ENCODE measurements around the gene PLA2G2C.

The PLA2G2C gene

GRCh38 chr1:20148571-20149500, 37.5 kb downstream of the PLA2G2C start:
- TF ChIP-seq, protein P1, sequence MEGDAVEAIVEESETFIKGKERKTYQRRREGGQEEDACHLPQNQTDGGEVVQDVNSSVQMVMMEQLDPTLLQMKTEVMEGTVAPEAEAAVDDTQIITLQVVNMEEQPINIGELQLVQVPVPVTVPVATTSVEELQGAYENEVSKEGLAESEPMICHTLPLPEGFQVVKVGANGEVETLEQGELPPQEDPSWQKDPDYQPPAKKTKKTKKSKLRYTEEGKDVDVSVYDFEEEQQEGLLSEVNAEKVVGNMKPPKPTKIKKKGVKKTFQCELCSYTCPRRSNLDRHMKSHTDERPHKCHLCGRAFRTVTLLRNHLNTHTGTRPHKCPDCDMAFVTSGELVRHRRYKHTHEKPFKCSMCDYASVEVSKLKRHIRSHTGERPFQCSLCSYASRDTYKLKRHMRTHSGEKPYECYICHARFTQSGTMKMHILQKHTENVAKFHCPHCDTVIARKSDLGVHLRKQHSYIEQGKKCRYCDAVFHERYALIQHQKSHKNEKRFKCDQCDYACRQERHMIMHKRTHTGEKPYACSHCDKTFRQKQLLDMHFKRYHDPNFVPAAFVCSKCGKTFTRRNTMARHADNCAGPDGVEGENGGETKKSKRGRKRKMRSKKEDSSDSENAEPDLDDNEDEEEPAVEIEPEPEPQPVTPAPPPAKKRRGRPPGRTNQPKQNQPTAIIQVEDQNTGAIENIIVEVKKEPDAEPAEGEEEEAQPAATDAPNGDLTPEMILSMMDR (IDR thresholded peaks at IDR 0.05): no peak
- TF ChIP-seq ZFX (IDR thresholded peaks at IDR 0.05; ENCODE audit: borderline replicate concordance): no peak
- no peak overlapping the region for H3K27ac ChIP-seq

DNA sequence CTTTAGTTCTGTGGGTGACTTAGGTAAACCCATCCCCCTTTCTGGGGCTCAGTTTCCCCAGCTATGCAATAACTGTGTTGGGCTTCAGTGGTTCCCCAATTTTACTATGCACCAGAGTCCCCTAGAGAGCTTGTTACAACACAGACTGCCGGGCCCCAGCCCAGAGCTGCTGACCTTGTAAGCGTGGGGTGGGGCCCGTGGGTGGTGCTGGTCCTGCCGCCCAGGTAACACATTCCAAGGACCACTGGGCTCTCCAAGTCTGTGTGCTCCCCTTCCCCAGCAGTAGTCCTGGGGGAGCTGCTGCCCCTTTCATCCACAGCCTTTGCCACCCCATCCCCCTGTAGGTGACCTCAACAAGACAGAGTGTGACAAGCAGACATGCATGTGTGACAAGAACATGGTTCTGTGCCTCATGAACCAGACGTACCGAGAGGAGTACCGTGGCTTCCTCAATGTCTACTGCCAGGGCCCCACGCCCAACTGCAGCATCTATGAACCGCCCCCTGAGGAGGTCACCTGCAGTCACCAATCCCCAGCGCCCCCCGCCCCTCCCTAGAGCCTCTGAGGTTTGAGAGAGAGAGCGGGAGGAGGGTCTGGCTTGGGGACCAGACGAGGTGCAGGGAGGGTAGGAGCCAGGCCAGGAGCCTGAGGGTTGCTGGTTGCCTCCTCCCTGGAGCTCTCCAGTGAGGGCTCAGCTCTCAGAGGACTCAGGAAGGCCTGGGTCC, 38.3 kb downstream of the PLA2G2C start:
- no peak overlapping the region for H3K27ac ChIP-seq
- no peak for TF ChIP-seq ZFX (IDR thresholded peaks at IDR 0.05; ENCODE audit: borderline replicate concordance)
- TF ChIP-seq, protein P1 (IDR thresholded peaks at IDR 0.05): no peak

GRCh38 chr1:20143734-20144565, 42.4 kb downstream of the PLA2G2C start:
- TF ChIP-seq ZFX (IDR thresholded peaks at IDR 0.05; ENCODE audit: borderline replicate concordance): no peak
- no peak overlapping the region for H3K27ac ChIP-seq

- H3K27ac ChIP-seq: no peak overlapping the region
- TF ChIP-seq, protein P1 (IDR thresholded peaks at IDR 0.05): no peak
- TF ChIP-seq ZFX (IDR thresholded peaks at IDR 0.05; ENCODE audit: borderline replicate concordance): no peak
Measured at GRCh38 chr1:20143318-20143717, 43.0 kb downstream of the PLA2G2C start.

DNA sequence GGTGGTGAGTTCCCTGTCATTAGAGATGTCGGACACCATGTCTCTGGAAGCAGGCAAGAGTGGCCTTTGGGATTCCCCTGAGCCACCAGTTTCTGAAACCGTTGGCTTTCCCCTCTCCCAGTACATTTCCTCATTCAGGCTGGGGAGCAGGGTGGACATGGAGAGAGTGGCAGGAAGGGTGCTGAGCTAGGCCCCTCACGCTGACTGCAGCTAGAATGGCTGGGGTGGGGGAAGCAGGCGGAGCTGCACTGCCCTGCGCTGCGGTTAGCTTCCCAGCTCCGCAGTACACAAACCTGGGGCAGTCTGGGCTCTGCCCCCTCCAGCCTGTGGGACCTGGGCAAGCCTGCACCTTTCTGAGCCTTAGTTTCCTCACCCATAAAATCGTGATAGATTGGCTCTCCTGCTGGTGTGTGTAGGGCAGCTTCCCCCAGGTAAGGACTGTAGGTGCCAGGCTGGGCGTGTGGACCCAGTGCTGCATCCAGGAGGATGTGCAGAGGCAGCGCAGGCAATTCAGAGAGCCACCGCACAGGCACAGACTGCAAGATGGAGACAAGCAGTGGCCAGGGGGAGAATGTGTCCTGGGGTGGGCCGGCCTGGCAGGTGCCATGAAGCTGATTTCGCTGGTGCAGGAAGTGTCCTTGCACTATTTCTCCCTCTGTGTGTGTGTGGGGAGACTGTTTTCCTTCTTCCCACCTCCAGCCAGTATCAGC, 44.2 kb downstream of the PLA2G2C start:
- H3K27ac ChIP-seq: no peak overlapping the region
- no peak for TF ChIP-seq ZFX (IDR thresholded peaks at IDR 0.05; ENCODE audit: borderline replicate concordance)
- TF ChIP-seq, protein P1 (IDR thresholded peaks at IDR 0.05): no peak

- no peak overlapping the region for H3K27ac ChIP-seq
- TF ChIP-seq ZFX (IDR thresholded peaks at IDR 0.05; ENCODE audit: borderline replicate concordance): no peak
- TF ChIP-seq, protein P1 (IDR thresholded peaks at IDR 0.05): no peak
Measured at GRCh38 chr1:20141466-20141865, 44.9 kb downstream of the PLA2G2C start.

GRCh38 chr1:20141001-20141400, 45.3 kb downstream of the PLA2G2C start:
- TF ChIP-seq, protein P1 (IDR thresholded peaks at IDR 0.05): no peak
- no peak for TF ChIP-seq ZFX (IDR thresholded peaks at IDR 0.05; ENCODE audit: borderline replicate concordance)
- H3K27ac ChIP-seq: no peak overlapping the region
